ENCODE results near the gene CTPS2.

The CTPS2 gene

GRCh38 chrX:16560173-16560572 lies 152.3 kb downstream of the CTPS2 start:
- no peaks in the 10 kb centered on the region for H3F3A ChIP-seq (ENCODE audit: insufficient read depth, low read length)
- no peaks in the 10 kb centered on the region for H3K9me3 ChIP-seq (ENCODE audit: low read length)
- H3K4me1 ChIP-seq (ENCODE audit: insufficient read depth, low read length, severe bottlenecking), result no peaks in the 10 kb centered on the region
- no peak overlapping the region for H3K4me3 ChIP-seq (ENCODE audit: low read depth, low read length, poor library complexity, severe bottlenecking)
- H3K4me2 ChIP-seq (ENCODE audit: low read length), result no peak overlapping the region
- H3K27me3 ChIP-seq (ENCODE audit: insufficient read depth, low read length), result no peaks in the 10 kb centered on the region
- H3K9me2 ChIP-seq (ENCODE audit: low read depth, low read length), result no peaks in the 10 kb centered on the region
- H3K9ac ChIP-seq (ENCODE audit: low read length), result no peak overlapping the region
- no peak overlapping the region for H3K27ac ChIP-seq (ENCODE audit: low read depth, low read length, poor library complexity, severe bottlenecking)
- no peaks in the 10 kb centered on the region for H3K36me3 ChIP-seq (ENCODE audit: insufficient read depth, low read length)
- H4K20me1 ChIP-seq (ENCODE audit: insufficient read depth, low read length), result no peaks in the 10 kb centered on the region
- no peaks in the 10 kb centered on the region for H3K79me2 ChIP-seq (ENCODE audit: insufficient read depth, low read length)
- no peak overlapping the region for H2AFZ ChIP-seq (ENCODE audit: low read length)
- no peak for TF ChIP-seq EZH2 (IDR thresholded peaks at IDR 0.05; ENCODE audit: borderline replicate concordance, low read length)
- TF ChIP-seq, protein P1, sequence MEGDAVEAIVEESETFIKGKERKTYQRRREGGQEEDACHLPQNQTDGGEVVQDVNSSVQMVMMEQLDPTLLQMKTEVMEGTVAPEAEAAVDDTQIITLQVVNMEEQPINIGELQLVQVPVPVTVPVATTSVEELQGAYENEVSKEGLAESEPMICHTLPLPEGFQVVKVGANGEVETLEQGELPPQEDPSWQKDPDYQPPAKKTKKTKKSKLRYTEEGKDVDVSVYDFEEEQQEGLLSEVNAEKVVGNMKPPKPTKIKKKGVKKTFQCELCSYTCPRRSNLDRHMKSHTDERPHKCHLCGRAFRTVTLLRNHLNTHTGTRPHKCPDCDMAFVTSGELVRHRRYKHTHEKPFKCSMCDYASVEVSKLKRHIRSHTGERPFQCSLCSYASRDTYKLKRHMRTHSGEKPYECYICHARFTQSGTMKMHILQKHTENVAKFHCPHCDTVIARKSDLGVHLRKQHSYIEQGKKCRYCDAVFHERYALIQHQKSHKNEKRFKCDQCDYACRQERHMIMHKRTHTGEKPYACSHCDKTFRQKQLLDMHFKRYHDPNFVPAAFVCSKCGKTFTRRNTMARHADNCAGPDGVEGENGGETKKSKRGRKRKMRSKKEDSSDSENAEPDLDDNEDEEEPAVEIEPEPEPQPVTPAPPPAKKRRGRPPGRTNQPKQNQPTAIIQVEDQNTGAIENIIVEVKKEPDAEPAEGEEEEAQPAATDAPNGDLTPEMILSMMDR (IDR thresholded peaks at IDR 0.05; ENCODE audit: low read length), result no peak

GRCh38 chrX:16559206-16559619 lies 153.3 kb downstream of the CTPS2 start:
- Histone ChIP-seq H3K4me3 (ENCODE audit: low read depth, low read length, poor library complexity, severe bottlenecking) (no peak overlapping the region), H4K20me1 (ENCODE audit: insufficient read depth, low read length) (no peaks in the 10 kb centered on the region), H3K27me3 (ENCODE audit: insufficient read depth, low read length) (no peaks in the 10 kb centered on the region), H3F3A (ENCODE audit: insufficient read depth, low read length) (no peaks in the 10 kb centered on the region), H3K9me3 (ENCODE audit: low read length) (no peaks in the 10 kb centered on the region), H3K9ac (ENCODE audit: low read length) (no peak overlapping the region), H3K27ac (ENCODE audit: low read depth, low read length, poor library complexity, severe bottlenecking) (no peak overlapping the region), H3K36me3 (ENCODE audit: insufficient read depth, low read length) (no peaks in the 10 kb centered on the region), H2AFZ (ENCODE audit: low read length) (no peak overlapping the region), H3K4me2 (ENCODE audit: low read length) (no peak overlapping the region), H3K9me2 (ENCODE audit: low read depth, low read length) (no peaks in the 10 kb centered on the region), H3K4me1 (ENCODE audit: insufficient read depth, low read length, severe bottlenecking) (no peaks in the 10 kb centered on the region), H3K79me2 (ENCODE audit: insufficient read depth, low read length) (no peaks in the 10 kb centered on the region)
- no peak for TF ChIP-seq EZH2 (IDR thresholded peaks at IDR 0.05; ENCODE audit: borderline replicate concordance, low read length)
- TF ChIP-seq, protein P1 (IDR thresholded peaks at IDR 0.05; ENCODE audit: low read length), result no peak

GRCh38 chrX:16558489-16558888 lies 154.0 kb downstream of the CTPS2 start:
- H3K9me2 ChIP-seq (ENCODE audit: low read depth, low read length), result no peaks in the 10 kb centered on the region
- H3K4me2 ChIP-seq (ENCODE audit: low read length), result no peak overlapping the region
- H3F3A ChIP-seq (ENCODE audit: insufficient read depth, low read length), result no peaks in the 10 kb centered on the region
- TF ChIP-seq, protein P1 (IDR thresholded peaks at IDR 0.05; ENCODE audit: low read length), result no peak
- TF ChIP-seq EZH2 (IDR thresholded peaks at IDR 0.05; ENCODE audit: borderline replicate concordance, low read length), result no peak
- H3K27ac ChIP-seq (ENCODE audit: low read depth, low read length, poor library complexity, severe bottlenecking), result no peak overlapping the region
- no peak overlapping the region for H2AFZ ChIP-seq (ENCODE audit: low read length)
- no peaks in the 10 kb centered on the region for H3K27me3 ChIP-seq (ENCODE audit: insufficient read depth, low read length)
- H4K20me1 ChIP-seq (ENCODE audit: insufficient read depth, low read length), result no peaks in the 10 kb centered on the region
- H3K9ac ChIP-seq (ENCODE audit: low read length), result no peak overlapping the region
- H3K4me1 ChIP-seq (ENCODE audit: insufficient read depth, low read length, severe bottlenecking), result no peaks in the 10 kb centered on the region
- no peaks in the 10 kb centered on the region for H3K36me3 ChIP-seq (ENCODE audit: insufficient read depth, low read length)
- no peaks in the 10 kb centered on the region for H3K79me2 ChIP-seq (ENCODE audit: insufficient read depth, low read length)
- no peaks in the 10 kb centered on the region for H3K9me3 ChIP-seq (ENCODE audit: low read length)
- no peak overlapping the region for H3K4me3 ChIP-seq (ENCODE audit: low read depth, low read length, poor library complexity, severe bottlenecking)

Measured in OCI-LY1 (cell line).